Muscle of leg (tissue), 11 donors: ENCODE data around the gene CAMTA1. TPM values are rescaled to one million over a fixed set of nuclear protein-coding genes. Genes with fewer than 3 reads are reported as not detected.

Experiments
- DNase-seq: peaks from one replicate; pipeline ENCODE4 v3.0.0; 2013
- H3K27ac ChIP-seq: one replicate; pipeline ENCODE4 v1.5.1; 2013; ENCODE audit warnings: mild to moderate bottlenecking, low read length, control low read depth
- H3K27me3 ChIP-seq: one replicate; pipeline ENCODE4 v1.6.1; 2013; ENCODE audit warnings: low read length; ENCODE audit not compliant: control insufficient read depth, insufficient read depth
- H3K36me3 ChIP-seq: one replicate; pipeline ENCODE4 v1.6.1; 2013; ENCODE audit warnings: low read length; ENCODE audit not compliant: control insufficient read depth, insufficient read depth
- H3K4me1 ChIP-seq: one replicate; pipeline ENCODE4 v1.6.1; 2013; ENCODE audit warnings: low read length; ENCODE audit not compliant: control insufficient read depth, insufficient read depth
- H3K4me3 ChIP-seq: one replicate; pipeline ENCODE4 v1.5.1; 2013; ENCODE audit warnings: low read length, control low read depth
- H3K9me3 ChIP-seq: replicated peaks from 2 replicates; pipeline ENCODE4 v1.6.1; 2013; ENCODE audit warnings: low read depth, low read length; ENCODE audit not compliant: control insufficient read depth
- WGBS: methylation state at CpG from one replicate; pipeline ENCODE4 v1.1.5; 2013; ENCODE audit warnings: missing lambda C conversion rate; ENCODE audit not compliant: insufficient coverage; 5-methylcytosine and 5-hydroxymethylcytosine counted together
- polyA plus RNA-seq, 8 donors: library from polyadenylated mRNA; unstranded; fragments of 120-200 nt; gene quantifications; one replicate each; pipeline versions ENCODE4 v1.2.1 to v1.2.3, GENCODE V29; 2013; ENCODE audit warnings: inconsistent platforms in 1 of 8, low replicate concordance in 1 of 8; ENCODE audit not compliant: insufficient read length in 8 of 8, insufficient read depth in 1 of 8
- total RNA-seq: library from RNA; stranded (reverse); fragments of 120-200 nt; gene quantifications from one replicate; pipeline ENCODE4 v1.2.4, GENCODE V29; 2013

Gene CAMTA1
- total and polyA plus RNA-seq, 9 donors: 36.4 to 56.4 (median 47.7) TPM

DNA sequence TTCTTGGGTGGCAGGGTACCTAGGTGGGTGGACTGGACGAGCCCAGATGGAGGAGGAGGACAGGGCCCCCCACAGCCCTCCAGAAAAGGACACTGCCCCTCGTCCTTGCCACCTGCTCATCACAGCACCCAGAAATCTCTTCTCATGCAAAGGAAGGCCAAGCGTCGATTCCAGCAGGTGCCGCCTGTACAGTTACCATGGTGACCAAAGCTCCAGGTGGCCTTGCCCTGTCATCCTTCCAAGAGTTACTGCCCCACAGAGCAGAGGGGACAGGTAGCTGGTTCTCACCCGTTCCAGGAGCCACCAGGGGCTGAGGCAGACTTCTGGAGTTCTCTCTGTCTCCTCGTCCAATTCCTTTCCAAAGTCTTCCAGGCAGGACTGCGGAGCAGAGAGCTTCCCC is 865.9 kb downstream of the CAMTA1 start:
- peaks cover 16% of the 10 kb centered on the region for H3K4me1 ChIP-seq
- WGBS: 72% methylated on average over 5 of the region's 8 CpGs
- H3K27ac ChIP-seq: no peak overlapping the region
- H3K9me3 ChIP-seq: no peaks in the 10 kb centered on the region
- DNase-seq: no peak
- H3K27me3 ChIP-seq: peaks cover 20% of the 10 kb centered on the region
- no peaks in the 10 kb centered on the region for H3K36me3 ChIP-seq
- H3K4me3 ChIP-seq: no peak overlapping the region

DNA sequence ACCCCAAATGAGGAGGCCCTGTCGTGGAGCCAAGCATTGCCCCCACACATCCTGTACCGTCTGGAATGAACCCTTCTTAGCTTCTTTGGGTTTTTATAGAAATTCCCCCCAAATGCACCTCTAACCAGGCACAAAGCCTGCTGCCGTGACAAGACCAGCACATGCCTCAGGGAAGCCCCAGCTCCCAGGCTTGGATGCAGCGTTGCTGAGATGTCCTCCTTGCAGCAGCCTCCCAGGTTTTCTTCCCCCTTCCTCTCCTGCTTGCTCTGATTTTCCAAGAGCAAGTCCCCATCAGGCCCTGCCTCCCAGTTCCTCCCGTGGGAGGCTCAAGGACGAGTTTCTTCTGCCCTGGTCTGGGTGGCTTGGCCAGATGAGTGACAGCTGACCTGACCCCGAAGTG is 866.8 kb downstream of the CAMTA1 start:
- Histone ChIP-seq H3K4me3 (no peak overlapping the region), H3K4me1 (peaks cover 13% of the 10 kb centered on the region), H3K27me3 (peaks cover 20% of the 10 kb centered on the region), H3K9me3 (no peaks in the 10 kb centered on the region), H3K27ac (no peak overlapping the region), H3K36me3 (no peaks in the 10 kb centered on the region)
- 35% methylated on average over 7 of the region's 7 CpGs for WGBS
- DNase-seq: no peak

GRCh38 chr1:7652515-7653098 is 867.4 kb downstream of the CAMTA1 start:
- Histone ChIP-seq H3K9me3 (no peaks in the 10 kb centered on the region), H3K4me3 (no peak overlapping the region)
- WGBS: 65% methylated on average over 8 of the region's 12 CpGs

GRCh38 chr1:7654725-7655124 is 869.5 kb downstream of the CAMTA1 start:
- Histone ChIP-seq H3K36me3 (no peaks in the 10 kb centered on the region), H3K4me3 (no peak overlapping the region), H3K4me1 (no peaks in the 10 kb centered on the region), H3K9me3 (no peaks in the 10 kb centered on the region), H3K27me3 (peaks cover 15% of the 10 kb centered on the region), H3K27ac (no peak overlapping the region)
- 86% methylated on average over 1 of the region's 1 CpG for WGBS
- no peak for DNase-seq

More at GRCh38 chr1:7652515-7653098, 867.4 kb downstream of the CAMTA1 start:
- Histone ChIP-seq H3K27ac (no peak overlapping the region), H3K27me3 (peaks cover 20% of the 10 kb centered on the region), H3K36me3 (no peaks in the 10 kb centered on the region), H3K4me1 (peaks cover 12% of the 10 kb centered on the region)
- no peak for DNase-seq

- H3K27ac ChIP-seq: no peak overlapping the region
- H3K4me3 ChIP-seq: no peak overlapping the region
- no peaks in the 10 kb centered on the region for H3K9me3 ChIP-seq
- H3K36me3 ChIP-seq: no peaks in the 10 kb centered on the region
- no peak for DNase-seq
- WGBS: 100% methylated on average over 1 of the region's 2 CpGs
- no peaks in the 10 kb centered on the region for H3K4me1 ChIP-seq
- peaks cover 11% of the 10 kb centered on the region for H3K27me3 ChIP-seq
Measured at GRCh38 chr1:7655354-7655753, 870.1 kb downstream of the CAMTA1 start.

- H3K4me3 ChIP-seq: no peak overlapping the region
- no peaks in the 10 kb centered on the region for H3K4me1 ChIP-seq
- no peaks in the 10 kb centered on the region for H3K36me3 ChIP-seq
- H3K9me3 ChIP-seq: no peaks in the 10 kb centered on the region
- DNase-seq: no peak
- 61% methylated on average over 24 of the region's 24 CpGs for WGBS
- no peak overlapping the region for H3K27ac ChIP-seq
- H3K27me3 ChIP-seq: peaks cover 3% of the 10 kb centered on the region
Measured at GRCh38 chr1:7656557-7657215, 871.4 kb downstream of the CAMTA1 start.

DNA sequence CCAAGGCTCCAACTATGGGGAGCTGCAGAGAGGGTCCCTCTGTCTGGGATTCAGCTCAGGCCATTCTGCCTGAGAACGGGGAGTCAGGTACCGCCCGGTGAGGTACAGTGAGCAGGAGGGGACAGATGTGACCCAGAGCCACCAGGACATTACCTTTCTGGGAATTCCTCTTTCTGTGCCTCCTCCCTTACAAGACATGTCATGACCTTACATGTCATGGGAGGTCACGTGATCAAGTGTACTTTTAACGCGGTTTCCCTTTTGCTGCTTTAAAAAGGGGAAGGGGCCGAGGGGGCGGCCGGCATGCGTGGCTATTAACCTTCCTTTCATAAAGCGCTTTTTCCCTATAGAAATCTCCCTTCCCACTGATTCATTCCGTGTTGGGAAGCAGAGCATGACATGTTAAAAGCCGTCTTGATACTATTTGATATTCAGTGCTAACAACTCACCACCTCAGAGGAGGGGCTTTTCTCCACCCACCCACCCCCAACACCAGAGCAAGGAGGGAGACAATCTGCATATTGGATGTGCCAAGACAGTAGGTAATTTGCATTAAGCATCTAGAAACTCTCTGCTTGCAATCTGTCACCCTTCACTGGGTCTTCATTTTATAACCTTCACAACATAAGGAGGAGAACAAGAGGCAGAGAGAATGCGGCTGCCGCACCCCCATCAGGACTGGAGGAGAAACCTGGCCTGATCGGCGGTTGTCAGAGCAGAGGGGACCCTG is 872.2 kb downstream of the CAMTA1 start:
- WGBS: 65% methylated on average over 9 of the region's 17 CpGs
- H3K9me3 ChIP-seq: no peaks in the 10 kb centered on the region
- no peak for DNase-seq
- no peak overlapping the region for H3K4me3 ChIP-seq
- H3K36me3 ChIP-seq: no peaks in the 10 kb centered on the region
- H3K27ac ChIP-seq: no peak overlapping the region
- H3K27me3 ChIP-seq: peaks cover 3% of the 10 kb centered on the region
- H3K4me1 ChIP-seq: no peaks in the 10 kb centered on the region

DNA sequence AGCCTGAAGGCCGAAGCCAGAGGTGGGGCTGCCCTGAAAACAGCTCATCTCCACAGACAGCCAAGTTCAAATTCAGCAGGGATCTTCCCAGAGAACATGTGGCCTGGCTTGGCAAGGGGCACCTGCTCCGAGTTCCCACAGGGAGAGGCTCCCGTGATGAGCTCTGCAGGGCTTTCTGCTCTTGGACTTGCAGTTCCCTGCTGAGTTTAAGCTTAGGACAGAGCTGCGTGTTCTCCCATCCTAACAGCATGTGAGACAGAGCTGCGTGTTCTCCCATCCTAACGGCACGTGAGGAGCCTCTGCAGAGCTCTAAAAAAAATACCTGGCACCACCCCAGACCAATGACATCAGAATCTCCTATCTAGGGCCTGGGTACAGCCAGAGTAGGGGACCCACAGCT is 872.8 kb downstream of the CAMTA1 start:
- no peak overlapping the region for H3K27ac ChIP-seq
- 63% methylated on average over 4 of the region's 7 CpGs for WGBS
- H3K4me3 ChIP-seq: no peak overlapping the region
- DNase-seq: no peak
- H3K9me3 ChIP-seq: no peaks in the 10 kb centered on the region
- peaks cover 3% of the 10 kb centered on the region for H3K27me3 ChIP-seq
- H3K4me1 ChIP-seq: no peaks in the 10 kb centered on the region
- H3K36me3 ChIP-seq: no peaks in the 10 kb centered on the region

DNA sequence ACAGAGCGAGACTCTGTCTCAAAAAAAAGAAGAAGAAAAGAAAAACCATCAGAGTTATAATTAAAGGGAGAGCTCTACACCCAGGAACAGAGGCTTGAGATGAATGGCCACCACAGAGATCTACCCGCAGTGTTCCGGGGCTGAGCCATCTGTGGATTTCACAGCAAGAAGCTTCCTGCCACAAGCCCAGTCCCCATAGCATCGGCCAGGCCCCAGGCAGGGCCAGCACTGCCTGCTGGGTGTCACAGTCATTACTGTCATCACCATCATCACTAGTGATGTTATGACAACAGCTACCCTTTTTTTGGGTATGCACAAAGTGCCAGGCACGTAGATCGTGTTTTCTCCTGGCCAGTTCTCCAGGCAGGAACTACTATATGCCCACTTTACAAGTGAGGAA is 874.3 kb downstream of the CAMTA1 start:
- Histone ChIP-seq H3K27me3 (peaks cover 3% of the 10 kb centered on the region), H3K27ac (no peak overlapping the region), H3K4me3 (no peak overlapping the region), H3K36me3 (no peaks in the 10 kb centered on the region), H3K4me1 (no peaks in the 10 kb centered on the region), H3K9me3 (no peaks in the 10 kb centered on the region)
- DNase-seq: no peak
- 81% methylated on average over 4 of the region's 6 CpGs for WGBS

- Histone ChIP-seq H3K36me3 (no peaks in the 10 kb centered on the region), H3K27me3 (no peaks in the 10 kb centered on the region), H3K4me1 (peaks cover 5% of the 10 kb centered on the region), H3K4me3 (no peak overlapping the region), H3K9me3 (no peaks in the 10 kb centered on the region), H3K27ac (no peak overlapping the region)
- DNase-seq: no peak
- WGBS: 86% methylated on average over 38 of the region's 38 CpGs
Measured at GRCh38 chr1:7663451-7664146, 878.3 kb downstream of the CAMTA1 start.
